Activated CD4-positive, alpha-beta memory T cell treated with anti-CD3 and anti-CD28 coated beads, Interleukin-2, amount 10 ng/mL, durations not matched to agents 7 days and 5 days (primary cell): Measurements from ENCODE around the gene KATNB1. TPM values are rescaled to one million over a fixed set of nuclear protein-coding genes. Genes with fewer than 3 reads are reported as not detected.

Experiments used
- CTCF ChIA-PET: fragments of 350-600 bp; sonication (Branson Sonifier 250); formaldehyde crosslinking; loops from one replicate; lab custom pipeline; 2021; ENCODE audit warnings: antibody characterized with exemption, inconsistent platforms; lab: Charles Lee
- POLR2A ChIA-PET: fragments of 350-600 bp; sonication (Branson Sonifier 250); formaldehyde crosslinking; loops from one replicate; lab custom pipeline; 2021; ENCODE audit warnings: antibody characterized with exemption; lab: Charles Lee
- DNase-seq: peaks from one replicate; pipeline ENCODE4 v3.0.0-alpha.2; 2020
- H3K27ac Mint-ChIP-seq: one replicate; pipeline ENCODE4 v1.8.0; 2021; ENCODE audit warnings: mild to moderate bottlenecking, mixed read lengths
- H3K27me3 Mint-ChIP-seq: one replicate; pipeline ENCODE4 v1.8.0; 2021; ENCODE audit warnings: mixed read lengths
- H3K36me3 Mint-ChIP-seq: one replicate; pipeline ENCODE4 v1.8.0; 2021; ENCODE audit warnings: low read depth, mixed read lengths
- H3K4me1 Mint-ChIP-seq: one replicate; pipeline ENCODE4 v1.8.0; 2021; ENCODE audit warnings: mixed read lengths
- H3K4me3 Mint-ChIP-seq: one replicate; pipeline ENCODE4 v1.8.0; 2021; ENCODE audit warnings: mild to moderate bottlenecking, mixed read lengths
- H3K9me3 Mint-ChIP-seq: one replicate; pipeline ENCODE4 v1.8.0; 2021; ENCODE audit warnings: mixed read lengths
- total RNA-seq, 2 experiments: library from RNA; stranded (reverse); gene quantifications; one replicate each; pipeline ENCODE4 v1.2.3, GENCODE V29; 2021

KATNB1 gene
- total RNA-seq, 2 experiments from 2014 or later: 33.3 to 33.4 TPM

DNA sequence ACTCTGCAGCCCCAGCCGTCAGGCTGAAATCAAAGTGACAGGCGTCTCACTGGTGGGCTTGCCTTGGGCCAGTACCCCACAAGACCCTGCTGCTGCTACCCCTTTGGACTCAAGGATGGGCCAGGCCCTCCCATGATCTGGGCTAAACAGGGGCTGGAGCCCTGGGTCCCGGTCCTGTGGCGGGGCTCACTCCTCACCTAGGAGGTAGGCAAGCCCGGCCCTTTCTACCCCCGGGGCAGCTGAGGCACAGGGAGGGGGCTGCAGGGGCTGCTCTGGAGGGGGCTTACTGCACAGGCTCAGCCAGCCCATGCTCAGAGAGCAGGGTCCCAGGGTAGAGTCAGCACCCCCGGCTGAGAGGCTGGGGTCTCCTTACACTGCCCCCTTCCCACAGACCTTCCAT, 23.6 kb downstream of the KATNB1 start:
- no peaks in the 10 kb centered on the region for H3K4me1 Mint-ChIP-seq
- no peaks in the 10 kb centered on the region for H3K9me3 Mint-ChIP-seq
- no peaks in the 10 kb centered on the region for H3K27me3 Mint-ChIP-seq
- H3K27ac Mint-ChIP-seq: no peak overlapping the region
- ChIA-PET CTCF (no interaction called here), POLR2A (no interaction called here)
- no peaks in the 10 kb centered on the region for H3K36me3 Mint-ChIP-seq
- H3K4me3 Mint-ChIP-seq: no peak overlapping the region
- no peak for DNase-seq

DNA sequence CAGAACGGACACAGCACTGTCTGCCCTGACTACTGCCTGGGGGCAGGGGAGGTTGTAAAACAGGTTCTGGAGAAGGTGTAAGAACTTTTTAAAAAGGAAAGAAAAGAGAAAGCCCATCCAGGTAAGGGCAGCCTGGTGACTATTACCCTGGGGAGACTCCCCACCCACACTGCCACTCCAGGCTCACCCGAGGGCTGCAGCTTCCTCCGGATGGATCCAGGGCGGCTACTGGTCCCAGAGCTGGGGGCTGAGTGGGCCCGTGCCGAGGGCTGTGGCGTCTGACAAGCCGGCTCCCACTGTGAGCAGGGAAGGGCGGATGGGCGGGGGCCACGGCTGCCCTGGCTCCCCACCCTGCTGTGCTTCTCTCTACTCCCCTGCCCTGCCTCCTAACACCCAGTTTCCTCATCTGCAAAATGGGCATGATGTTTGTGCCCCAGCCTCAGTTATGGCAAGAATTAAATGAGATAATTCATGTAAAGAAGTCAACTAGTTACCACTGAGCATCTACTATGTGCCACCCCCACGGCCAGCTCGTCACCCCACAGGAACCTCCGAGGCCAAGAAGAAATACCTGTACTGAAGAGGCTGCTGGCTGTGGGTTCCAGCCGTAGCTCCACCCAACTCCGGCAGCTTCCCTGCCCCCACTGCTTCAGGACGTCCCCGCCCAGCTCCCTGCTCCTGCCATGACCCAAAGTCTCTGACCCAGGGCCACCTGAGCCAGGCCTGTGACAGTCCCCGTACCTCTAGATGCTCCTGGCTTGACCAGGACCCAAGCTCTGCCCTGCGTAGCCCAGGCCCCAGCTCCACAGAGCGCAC, 24.2 kb downstream of the KATNB1 start:
- ChIA-PET CTCF (no interaction called here), POLR2A (no interaction called here)
- DNase-seq: no peak
- Mint-ChIP-seq H3K9me3 (no peaks in the 10 kb centered on the region), H3K27me3 (no peaks in the 10 kb centered on the region), H3K4me1 (no peaks in the 10 kb centered on the region), H3K4me3 (no peak overlapping the region), H3K36me3 (no peaks in the 10 kb centered on the region), H3K27ac (no peak overlapping the region)

DNA sequence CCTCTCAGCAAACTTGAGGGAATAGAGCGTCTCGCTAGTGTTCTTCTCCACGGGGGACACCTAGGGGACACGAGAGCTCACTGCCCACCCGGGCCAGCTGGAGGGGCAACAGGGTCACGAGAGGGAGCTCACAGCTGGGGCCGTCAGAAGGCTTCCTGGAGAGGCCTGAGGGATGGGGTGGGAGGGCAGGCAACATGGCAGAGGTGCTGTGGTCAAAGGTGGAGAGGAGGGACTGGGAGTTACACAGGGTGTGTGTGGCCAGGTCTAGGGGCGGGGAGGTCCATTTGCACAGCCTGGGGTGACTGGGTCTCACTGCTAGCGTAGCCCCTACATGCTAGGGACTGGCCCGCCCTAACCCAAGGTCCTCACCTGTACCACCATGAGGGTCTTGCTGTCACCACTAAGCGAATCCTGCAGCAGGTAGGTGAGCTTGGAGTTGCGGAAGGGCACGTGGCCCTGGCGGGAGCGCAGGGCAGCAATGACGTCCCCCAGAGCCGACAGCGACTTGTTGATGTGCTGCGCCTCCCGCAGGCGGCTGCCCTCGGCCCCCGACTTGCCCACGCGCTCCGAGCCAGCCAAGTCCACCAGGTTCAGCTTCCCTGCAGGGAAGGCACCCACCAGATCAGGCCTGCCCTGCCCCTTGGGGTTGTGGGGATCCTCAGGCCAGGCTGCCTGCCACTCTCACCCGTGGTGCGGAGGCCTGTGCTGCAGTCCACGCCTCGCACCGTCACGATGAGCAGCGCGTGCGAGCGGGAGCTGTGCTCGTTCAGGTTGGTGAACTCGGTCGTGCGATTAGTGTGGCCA, 25.0 kb downstream of the KATNB1 start:
- Mint-ChIP-seq H3K27ac (no peak overlapping the region), H3K9me3 (no peaks in the 10 kb centered on the region), H3K27me3 (no peaks in the 10 kb centered on the region), H3K4me3 (no peak overlapping the region), H3K36me3 (no peaks in the 10 kb centered on the region), H3K4me1 (no peaks in the 10 kb centered on the region)
- no peak for DNase-seq
- ChIA-PET POLR2A (no interaction called here), CTCF (no interaction called here)

- no peak for DNase-seq
- ChIA-PET POLR2A (no interaction called here), CTCF (interaction anchor here (0.7 kb wide), 2 partner anchors 128 to 336 kb away, joined by 3 read pairs; no protein-coding TSS in a partner anchor)
- Mint-ChIP-seq H3K4me3 (no peak overlapping the region), H3K27ac (no peak overlapping the region), H3K36me3 (no peaks in the 10 kb centered on the region), H3K9me3 (no peaks in the 10 kb centered on the region), H3K27me3 (no peaks in the 10 kb centered on the region), H3K4me1 (no peaks in the 10 kb centered on the region)
Measured at GRCh38 chr16:57761301-57761700, 25.7 kb downstream of the KATNB1 start.

GRCh38 chr16:57761957-57762356, 26.4 kb downstream of the KATNB1 start:
- no peaks in the 10 kb centered on the region for H3K27me3 Mint-ChIP-seq
- CTCF ChIA-PET: interaction anchor here (0.7 kb wide), 2 partner anchors 129 to 335 kb away, joined by 3 read pairs; no protein-coding TSS in a partner anchor

GRCh38 chr16:57762365-57763040, 26.9 kb downstream of the KATNB1 start:
- Mint-ChIP-seq H3K4me1 (no peaks in the 10 kb centered on the region), H3K27ac (no peak overlapping the region), H3K27me3 (no peaks in the 10 kb centered on the region), H3K4me3 (no peak overlapping the region), H3K36me3 (no peaks in the 10 kb centered on the region), H3K9me3 (no peaks in the 10 kb centered on the region)
- ChIA-PET CTCF (no interaction called here), POLR2A (no interaction called here)
- DNase-seq: no peak

More at GRCh38 chr16:57761957-57762356, 26.4 kb downstream of the KATNB1 start:
- H3K27ac Mint-ChIP-seq: no peak overlapping the region
- no peaks in the 10 kb centered on the region for H3K36me3 Mint-ChIP-seq
- POLR2A ChIA-PET: no interaction called here
- no peaks in the 10 kb centered on the region for H3K4me1 Mint-ChIP-seq
- no peak for DNase-seq
- no peaks in the 10 kb centered on the region for H3K9me3 Mint-ChIP-seq
- no peak overlapping the region for H3K4me3 Mint-ChIP-seq

- no peak for DNase-seq
- no peak overlapping the region for H3K4me3 Mint-ChIP-seq
- ChIA-PET POLR2A (no interaction called here), CTCF (no interaction called here)
- no peaks in the 10 kb centered on the region for H3K9me3 Mint-ChIP-seq
- H3K36me3 Mint-ChIP-seq: no peaks in the 10 kb centered on the region
- no peak overlapping the region for H3K27ac Mint-ChIP-seq
- H3K27me3 Mint-ChIP-seq: no peaks in the 10 kb centered on the region
- no peaks in the 10 kb centered on the region for H3K4me1 Mint-ChIP-seq
Measured at GRCh38 chr16:57763285-57764005, 27.9 kb downstream of the KATNB1 start.

DNA sequence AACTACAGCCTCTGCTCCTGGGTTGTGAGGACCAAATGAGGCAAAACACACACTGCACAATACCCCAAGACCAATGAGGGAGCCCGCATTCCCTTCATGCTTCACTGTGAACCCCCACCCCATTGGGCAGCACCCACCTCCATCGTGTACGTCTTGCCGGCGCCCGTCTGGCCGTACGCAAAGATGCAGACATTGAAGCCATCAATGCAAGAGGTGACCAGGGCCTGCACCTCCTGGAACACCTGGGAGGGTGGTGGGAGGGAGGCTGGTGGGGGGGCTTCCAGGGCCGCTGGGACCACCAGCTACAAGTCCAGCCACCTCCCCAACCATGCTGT, 28.4 kb downstream of the KATNB1 start:
- CTCF ChIA-PET: no interaction called here
- no peak for DNase-seq
- Mint-ChIP-seq H3K4me3 (no peak overlapping the region), H3K36me3 (no peaks in the 10 kb centered on the region), H3K27ac (no peak overlapping the region), H3K9me3 (no peaks in the 10 kb centered on the region), H3K27me3 (no peaks in the 10 kb centered on the region), H3K4me1 (no peaks in the 10 kb centered on the region)
- POLR2A ChIA-PET: no interaction called here

DNA sequence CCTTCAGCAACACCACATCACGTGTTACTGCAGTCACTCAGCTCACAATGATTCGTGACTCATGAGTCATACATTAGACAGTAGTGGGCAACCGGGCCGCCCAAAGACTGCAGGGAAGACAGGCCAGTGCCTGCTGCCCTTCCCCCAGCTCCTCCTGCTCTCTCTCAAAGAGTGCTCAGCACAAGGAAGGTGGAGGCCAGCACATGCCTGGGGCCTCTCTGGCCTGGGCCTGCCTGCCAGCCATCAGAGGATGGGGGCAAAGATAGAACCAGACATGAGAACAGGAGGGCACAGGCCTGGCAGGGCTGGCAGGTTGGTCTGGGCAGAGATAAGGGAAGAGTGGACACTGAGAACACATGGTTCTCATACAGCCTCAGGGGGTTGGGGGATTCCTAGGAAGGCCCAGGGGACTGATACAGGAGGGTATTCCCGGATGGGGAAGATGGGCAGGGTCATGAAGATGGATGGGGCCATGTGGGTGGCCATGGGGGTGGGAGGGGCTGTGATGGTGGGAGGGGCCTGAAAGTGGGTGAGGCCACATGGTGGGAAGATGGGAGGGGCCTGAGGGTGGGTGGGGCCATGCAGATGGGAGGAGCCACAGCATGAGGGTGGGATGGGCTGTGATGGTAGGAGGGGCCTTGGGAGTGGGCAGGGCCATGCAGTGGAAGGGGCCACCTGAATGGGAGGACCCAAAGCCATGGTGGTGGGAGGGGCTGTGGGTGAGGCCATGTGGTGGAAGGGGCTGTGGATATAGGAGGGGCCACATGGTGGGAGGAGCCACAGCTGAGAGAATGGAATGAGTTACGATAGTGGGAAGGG, 29.0 kb downstream of the KATNB1 start:
- Mint-ChIP-seq H3K27ac (no peak overlapping the region), H3K4me1 (no peaks in the 10 kb centered on the region), H3K36me3 (no peaks in the 10 kb centered on the region), H3K27me3 (no peaks in the 10 kb centered on the region), H3K4me3 (no peak overlapping the region), H3K9me3 (no peaks in the 10 kb centered on the region)
- ChIA-PET POLR2A (no interaction called here), CTCF (no interaction called here)
- peak; percentile 35 for DNase-seq

GRCh38 chr16:57765160-57765728, 29.7 kb downstream of the KATNB1 start:
- Mint-ChIP-seq H3K36me3 (no peaks in the 10 kb centered on the region), H3K4me1 (no peaks in the 10 kb centered on the region), H3K27me3 (no peaks in the 10 kb centered on the region), H3K9me3 (no peaks in the 10 kb centered on the region), H3K27ac (no peak overlapping the region), H3K4me3 (no peak overlapping the region)
- CTCF ChIA-PET: interaction anchor here (1.2 kb wide), 1 partner anchor 11 kb away, joined by 3 read pairs; no protein-coding TSS in a partner anchor
- POLR2A ChIA-PET: no interaction called here
- DNase-seq: no peak

GRCh38 chr16:57766714-57767348, 31.3 kb downstream of the KATNB1 start:
- H3K36me3 Mint-ChIP-seq: no peaks in the 10 kb centered on the region

More at GRCh38 chr16:57766714-57767348, 31.3 kb downstream of the KATNB1 start:
- Mint-ChIP-seq H3K4me3 (no peak overlapping the region), H3K27ac (no peak overlapping the region), H3K27me3 (no peaks in the 10 kb centered on the region), H3K9me3 (no peaks in the 10 kb centered on the region), H3K4me1 (no peaks in the 10 kb centered on the region)
- ChIA-PET CTCF (interaction anchor here (0.6 to 1.1 kb wide), 3 partner anchors 119 to 284 kb away, joined by 3 to 4 read pairs (median 3); no protein-coding TSS in a partner anchor), POLR2A (interaction anchor here (0.7 to 1.1 kb wide), 2 partner anchors 9 to 10 kb away, joined by 3 read pairs; no protein-coding TSS in a partner anchor)
- DNase-seq: no peak
